AG10803 (cell line): ENCODE results near the gene TXNL4B.
"Not testable (repeated sequence)": the region's sequence is repeated elsewhere in the genome, so short reads cannot be mapped to it uniquely, and the experiment has no call there.

Source experiments
- DNase-seq: peaks from one replicate; pipeline ENCODE4 v3.0.0; 2010; ENCODE audit warnings: low read depth
- H3K4me3 ChIP-seq: 2 replicates; pipeline ENCODE4 v1.5.1; 2011; ENCODE audit warnings: mild to moderate bottlenecking, low read length, control low read depth
- TF ChIP-seq, protein P1 (sequence below): conservative IDR thresholded peaks from 2 replicates; pipeline ENCODE4 v1.5.1; 2011; ENCODE audit warnings: mild to moderate bottlenecking, low read length, control low read depth, inconsistent platforms

TXNL4B gene

DNA sequence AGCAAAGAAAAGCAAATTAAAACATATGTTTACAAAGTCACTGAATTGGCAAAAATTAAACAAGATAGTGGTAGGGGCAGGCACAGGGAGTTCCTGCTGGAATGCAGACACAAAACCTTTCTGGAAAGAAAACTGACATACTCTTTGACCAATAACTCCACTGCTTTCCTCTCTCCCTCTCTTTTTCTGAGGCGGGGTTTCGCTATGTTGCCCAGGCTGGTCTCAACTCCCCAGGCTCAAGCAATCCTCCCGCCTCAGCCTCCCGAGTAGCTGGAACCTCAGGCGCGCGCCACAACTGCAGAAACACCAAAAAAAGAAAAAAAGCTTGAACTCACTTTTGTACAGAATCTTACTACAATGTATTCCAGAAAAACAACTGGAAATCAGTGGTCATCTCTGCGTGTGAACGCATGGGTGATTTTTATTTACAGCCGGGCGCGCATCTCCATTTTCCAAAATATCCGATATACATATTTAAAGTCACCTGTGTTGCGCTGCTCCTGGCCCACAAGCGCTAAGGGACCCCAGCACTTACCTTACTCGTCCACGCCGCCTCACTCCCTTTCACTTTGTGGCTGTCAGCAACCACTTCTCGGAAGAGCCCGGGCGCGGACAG, 480 bp downstream of the TXNL4B start:
- peak; percentile 69 for DNase-seq
- H3K4me3 ChIP-seq = peak overlapping the region; percentile 100
- TF ChIP-seq, protein P1, sequence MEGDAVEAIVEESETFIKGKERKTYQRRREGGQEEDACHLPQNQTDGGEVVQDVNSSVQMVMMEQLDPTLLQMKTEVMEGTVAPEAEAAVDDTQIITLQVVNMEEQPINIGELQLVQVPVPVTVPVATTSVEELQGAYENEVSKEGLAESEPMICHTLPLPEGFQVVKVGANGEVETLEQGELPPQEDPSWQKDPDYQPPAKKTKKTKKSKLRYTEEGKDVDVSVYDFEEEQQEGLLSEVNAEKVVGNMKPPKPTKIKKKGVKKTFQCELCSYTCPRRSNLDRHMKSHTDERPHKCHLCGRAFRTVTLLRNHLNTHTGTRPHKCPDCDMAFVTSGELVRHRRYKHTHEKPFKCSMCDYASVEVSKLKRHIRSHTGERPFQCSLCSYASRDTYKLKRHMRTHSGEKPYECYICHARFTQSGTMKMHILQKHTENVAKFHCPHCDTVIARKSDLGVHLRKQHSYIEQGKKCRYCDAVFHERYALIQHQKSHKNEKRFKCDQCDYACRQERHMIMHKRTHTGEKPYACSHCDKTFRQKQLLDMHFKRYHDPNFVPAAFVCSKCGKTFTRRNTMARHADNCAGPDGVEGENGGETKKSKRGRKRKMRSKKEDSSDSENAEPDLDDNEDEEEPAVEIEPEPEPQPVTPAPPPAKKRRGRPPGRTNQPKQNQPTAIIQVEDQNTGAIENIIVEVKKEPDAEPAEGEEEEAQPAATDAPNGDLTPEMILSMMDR = no peak

DNA sequence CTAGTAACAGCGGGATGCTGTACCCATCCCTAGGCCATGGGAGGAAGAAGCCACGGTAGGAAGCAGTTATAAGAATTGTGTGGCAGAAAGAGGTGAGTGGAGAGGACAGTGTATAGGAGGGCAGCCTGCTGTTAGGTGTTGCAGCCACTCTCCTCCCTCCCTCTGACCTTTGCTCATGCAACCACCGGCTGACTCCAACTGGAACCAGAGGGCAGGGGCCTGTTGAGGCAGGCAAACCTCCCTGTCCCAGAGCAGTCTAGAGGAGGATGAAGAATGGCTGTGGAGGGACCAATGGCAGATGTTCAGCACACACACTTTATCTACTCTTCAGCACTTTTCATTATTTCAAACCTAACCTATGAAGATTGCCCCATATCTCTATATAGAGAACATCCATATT, 2.2 kb downstream of the TXNL4B start:
- TF ChIP-seq, protein P1 = no peak
- no peak for DNase-seq
- H3K4me3 ChIP-seq = no peak overlapping the region

DNA sequence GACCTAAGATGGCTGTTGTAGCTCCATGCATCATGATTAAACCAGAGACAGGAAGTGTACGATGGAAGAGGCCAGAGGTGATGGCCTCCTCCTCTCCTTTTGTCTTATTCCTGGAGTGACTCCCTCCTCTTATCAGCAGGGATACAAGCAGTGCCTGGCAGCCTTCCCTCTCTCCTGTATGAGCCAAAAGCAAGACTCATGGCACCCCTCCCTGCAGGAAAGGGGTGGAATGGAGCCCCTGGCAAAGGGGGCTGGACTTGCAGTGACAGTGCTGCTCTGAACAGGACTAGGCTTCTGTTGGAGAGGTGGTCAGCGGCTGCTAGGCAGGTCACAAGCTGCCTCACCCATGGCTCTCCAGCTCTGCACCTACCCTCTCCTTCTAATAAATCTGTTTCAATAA, 8.4 kb downstream of the TXNL4B start:
- no peak for DNase-seq
- H3K4me3 ChIP-seq = no peak overlapping the region
- TF ChIP-seq, protein P1 = no peak

- TF ChIP-seq, protein P1 = no peak
- no peak for DNase-seq
- no peak overlapping the region for H3K4me3 ChIP-seq
Observed at GRCh38 chr16:72084445-72084844, 9.0 kb downstream of the TXNL4B start.

- DNase-seq = no peak
- H3K4me3 ChIP-seq = no peak overlapping the region
- TF ChIP-seq, protein P1 = no peak
Observed at GRCh38 chr16:72083778-72084404, 9.5 kb downstream of the TXNL4B start.

DNA sequence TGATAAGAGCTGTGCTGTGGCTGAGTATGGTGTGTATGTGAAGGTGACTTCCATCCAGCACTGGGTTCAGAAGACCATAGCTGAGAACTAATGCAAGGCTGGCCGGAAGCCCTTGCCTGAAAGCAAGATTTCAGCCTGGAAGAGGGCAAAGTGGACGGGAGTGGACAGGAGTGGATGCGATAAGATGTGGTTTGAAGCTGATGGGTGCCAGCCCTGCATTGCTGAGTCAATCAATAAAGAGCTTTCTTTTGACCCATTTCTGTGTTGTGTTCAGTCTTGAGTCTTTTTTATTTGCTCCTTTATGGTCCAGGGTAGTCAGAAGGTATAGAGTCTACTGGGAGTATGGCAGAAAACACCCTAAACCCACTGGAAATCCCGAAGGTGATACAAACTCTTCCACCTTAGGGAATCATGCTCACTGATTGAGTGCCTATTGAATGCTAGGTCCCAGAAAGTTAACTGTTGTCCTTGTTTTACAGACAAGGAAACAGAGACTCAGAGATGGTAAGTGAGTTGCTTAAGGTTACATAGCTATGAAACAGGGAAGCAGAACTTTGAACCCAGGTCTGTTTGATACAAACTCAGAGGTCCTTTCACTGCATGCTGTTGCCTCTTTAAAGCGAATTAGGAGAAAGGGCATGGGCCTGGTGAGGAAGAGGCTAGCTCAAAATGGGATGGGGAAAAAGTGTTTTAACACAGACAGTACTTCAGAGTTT, 16.3 kb downstream of the TXNL4B start:
- DNase-seq, H3K4me3 ChIP-seq: not testable (repeated sequence)

DNA sequence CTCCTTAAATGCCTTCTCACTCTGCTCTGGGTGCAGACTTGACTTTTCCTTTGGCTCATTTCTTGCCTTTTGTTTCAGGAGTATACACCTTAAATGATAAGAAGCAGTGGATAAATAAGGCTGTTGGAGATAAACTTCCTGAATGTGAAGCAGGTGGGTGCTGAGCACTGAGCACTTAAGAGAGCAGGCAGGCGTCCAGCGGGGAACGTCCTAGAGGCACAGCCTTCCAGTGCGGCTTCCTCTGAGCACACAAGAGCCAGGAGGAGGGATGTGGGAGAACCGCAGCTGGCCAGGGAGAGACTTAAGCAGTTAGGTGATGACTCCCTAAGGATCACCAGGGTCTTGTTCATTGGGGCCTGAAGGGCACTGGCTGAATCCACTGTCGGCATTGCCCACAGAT, 18.4 kb downstream of the TXNL4B start:
- H3K4me3 ChIP-seq, DNase-seq: not testable (repeated sequence)

GRCh38 chr16:72073560-72074230, 19.7 kb downstream of the TXNL4B start:
- H3K4me3 ChIP-seq = no peak overlapping the region
- TF ChIP-seq, protein P1 = no peak
- no peak for DNase-seq
